Nephron progenitor cell (in vitro differentiated cells): Measurements from ENCODE around the gene SMYD1.
A peak's percentile ranks its signal among the peaks of the same experiment; 100 is the strongest.

Experiments used
- DNase-seq: peaks from one replicate; pipeline ENCODE4 v3.0.0; 2021
- H3K27ac Mint-ChIP-seq: 2 replicates; pipeline ENCODE4 v1.8.0; 2021; ENCODE audit warnings: mild to moderate bottlenecking, moderate library complexity, mixed read lengths
- H3K27me3 Mint-ChIP-seq: 2 replicates; pipeline ENCODE4 v1.8.0; 2021; ENCODE audit warnings: mild to moderate bottlenecking, low read depth, mixed read lengths; ENCODE audit not compliant: poor library complexity
- H3K36me3 Mint-ChIP-seq: 2 replicates; pipeline ENCODE4 v1.8.0; 2021; ENCODE audit warnings: low read depth, mixed read lengths
- H3K4me1 Mint-ChIP-seq: 2 replicates; pipeline ENCODE4 v1.8.0; 2021; ENCODE audit warnings: mixed read lengths
- H3K4me3 Mint-ChIP-seq: 2 replicates; pipeline ENCODE4 v1.8.0; 2021; ENCODE audit warnings: mild to moderate bottlenecking, moderate library complexity, mixed read lengths
- H3K9me3 Mint-ChIP-seq: 2 replicates; pipeline ENCODE4 v1.8.0; 2021; ENCODE audit warnings: mild to moderate bottlenecking, moderate library complexity, mixed read lengths
- TF ChIP-seq, protein P1 (sequence below): fragments of 200-600 bp; sonication (generic); IDR thresholded peaks from 2 replicates; pipeline ENCODE4 v1.5.0; 2021; ENCODE audit warnings: antibody characterized with exemption

The SMYD1 gene

GRCh38 chr2:88147145-88147544 is 79.5 kb downstream of the SMYD1 start:
- Mint-ChIP-seq H3K27me3 (peaks cover 17% of the 10 kb centered on the region), H3K4me3 (no peak overlapping the region), H3K9me3 (peaks cover 32% of the 10 kb centered on the region), H3K36me3 (peaks cover 4% of the 10 kb centered on the region), H3K4me1 (no peaks in the 10 kb centered on the region), H3K27ac (no peak overlapping the region)
- no peak for DNase-seq
- TF ChIP-seq, protein P1, sequence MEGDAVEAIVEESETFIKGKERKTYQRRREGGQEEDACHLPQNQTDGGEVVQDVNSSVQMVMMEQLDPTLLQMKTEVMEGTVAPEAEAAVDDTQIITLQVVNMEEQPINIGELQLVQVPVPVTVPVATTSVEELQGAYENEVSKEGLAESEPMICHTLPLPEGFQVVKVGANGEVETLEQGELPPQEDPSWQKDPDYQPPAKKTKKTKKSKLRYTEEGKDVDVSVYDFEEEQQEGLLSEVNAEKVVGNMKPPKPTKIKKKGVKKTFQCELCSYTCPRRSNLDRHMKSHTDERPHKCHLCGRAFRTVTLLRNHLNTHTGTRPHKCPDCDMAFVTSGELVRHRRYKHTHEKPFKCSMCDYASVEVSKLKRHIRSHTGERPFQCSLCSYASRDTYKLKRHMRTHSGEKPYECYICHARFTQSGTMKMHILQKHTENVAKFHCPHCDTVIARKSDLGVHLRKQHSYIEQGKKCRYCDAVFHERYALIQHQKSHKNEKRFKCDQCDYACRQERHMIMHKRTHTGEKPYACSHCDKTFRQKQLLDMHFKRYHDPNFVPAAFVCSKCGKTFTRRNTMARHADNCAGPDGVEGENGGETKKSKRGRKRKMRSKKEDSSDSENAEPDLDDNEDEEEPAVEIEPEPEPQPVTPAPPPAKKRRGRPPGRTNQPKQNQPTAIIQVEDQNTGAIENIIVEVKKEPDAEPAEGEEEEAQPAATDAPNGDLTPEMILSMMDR, result no peak

DNA sequence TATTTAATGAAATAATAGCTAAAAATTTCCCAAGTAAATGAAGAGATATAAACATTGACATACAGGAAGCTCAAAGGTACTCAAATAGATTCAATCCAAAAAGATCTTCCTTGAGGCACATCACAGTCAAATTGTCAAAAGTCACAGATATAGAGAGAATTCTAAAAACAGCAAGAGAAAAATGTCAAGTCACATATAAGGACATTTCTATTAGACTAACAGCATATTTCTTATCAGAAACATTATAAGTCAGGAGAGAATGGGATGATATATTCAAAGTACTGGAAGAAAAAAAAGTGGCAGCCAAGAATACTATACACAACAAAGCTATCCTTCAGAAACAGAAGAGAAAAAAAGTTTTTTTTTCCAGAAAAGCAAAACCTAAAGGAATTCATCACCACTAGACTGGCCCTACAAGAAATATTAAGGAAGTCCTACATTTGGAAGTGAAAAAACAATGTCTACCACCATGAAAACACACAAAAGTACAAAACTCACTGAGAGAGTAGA is 81.4 kb downstream of the SMYD1 start:
- Mint-ChIP-seq H3K27me3 (peaks cover 7% of the 10 kb centered on the region), H3K4me1 (no peaks in the 10 kb centered on the region), H3K9me3 (peaks cover 39% of the 10 kb centered on the region), H3K27ac (no peak overlapping the region), H3K36me3 (peaks cover 4% of the 10 kb centered on the region), H3K4me3 (no peak overlapping the region)
- TF ChIP-seq, protein P1, result no peak
- no peak for DNase-seq

GRCh38 chr2:88159481-88159880 is 91.9 kb downstream of the SMYD1 start:
- H3K9me3 Mint-ChIP-seq, result no peaks in the 10 kb centered on the region
- no peaks in the 10 kb centered on the region for H3K4me1 Mint-ChIP-seq
- H3K27me3 Mint-ChIP-seq, result peaks cover 3% of the 10 kb centered on the region
- TF ChIP-seq, protein P1, result no peak
- no peak overlapping the region for H3K4me3 Mint-ChIP-seq
- no peak overlapping the region for H3K27ac Mint-ChIP-seq
- no peak for DNase-seq
- no peaks in the 10 kb centered on the region for H3K36me3 Mint-ChIP-seq

GRCh38 chr2:88159955-88160415 is 92.4 kb downstream of the SMYD1 start:
- Mint-ChIP-seq H3K27me3 (peaks cover 3% of the 10 kb centered on the region), H3K36me3 (no peaks in the 10 kb centered on the region), H3K9me3 (no peaks in the 10 kb centered on the region), H3K27ac (no peak overlapping the region), H3K4me1 (no peaks in the 10 kb centered on the region), H3K4me3 (no peak overlapping the region)
- TF ChIP-seq, protein P1, result peak; percentile 84
- peak; percentile 51 for DNase-seq

DNA sequence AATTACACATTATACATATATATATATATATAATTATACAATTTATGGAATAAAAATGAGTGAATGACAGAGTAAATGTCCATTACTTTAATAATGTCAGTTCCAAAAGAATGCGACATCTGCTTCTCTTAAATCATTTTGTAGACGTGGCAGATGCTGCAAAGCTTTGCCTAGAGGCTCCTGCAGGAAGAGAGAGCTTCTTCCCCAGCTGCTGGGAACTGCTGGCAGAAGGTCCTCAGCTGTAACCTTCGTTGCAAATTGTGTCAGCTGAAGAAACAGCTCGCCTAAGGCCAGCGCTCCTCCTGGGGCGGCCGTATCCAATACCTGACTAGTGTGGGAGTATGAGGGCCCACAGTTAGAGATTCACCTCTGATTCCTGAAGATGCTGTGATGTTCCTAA is 92.9 kb downstream of the SMYD1 start:
- no peaks in the 10 kb centered on the region for H3K4me1 Mint-ChIP-seq
- DNase-seq, result no peak
- TF ChIP-seq, protein P1, result no peak
- no peaks in the 10 kb centered on the region for H3K9me3 Mint-ChIP-seq
- no peaks in the 10 kb centered on the region for H3K36me3 Mint-ChIP-seq
- H3K27me3 Mint-ChIP-seq, result peaks cover 3% of the 10 kb centered on the region
- no peak overlapping the region for H3K4me3 Mint-ChIP-seq
- H3K27ac Mint-ChIP-seq, result no peak overlapping the region
